ENCODE results near the gene SMIM36. TPM values are rescaled to one million over a fixed set of nuclear protein-coding genes. Genes with fewer than 3 reads are reported as not detected.

Gene SMIM36
- not detected for polyA plus RNA-seq (2012; ENCODE audit: insufficient read depth, insufficient read length, low read depth)

GRCh38 chr17:55510986-55511721, at the start of gene SMIM36:
Gene SMIM36, minus strand, starts transcription at chr17:55511452.
- Histone ChIP-seq H3K27me3 (no peaks in the 10 kb centered on the region), H3K4me1 (no peaks in the 10 kb centered on the region), H3K4me3 (ENCODE audit: low read depth, low read length) (no peak within 1 kb of the TSS), H3K36me3 (no peaks in the 10 kb centered on the region), H3K9me3 (no peaks in the 10 kb centered on the region)
- no peak for DNase-seq
- TF ChIP-seq CTCF (IDR thresholded peaks at IDR 0.05; ENCODE audit: low read depth, low read length) = no peak

GRCh38 chr17:55555772-55556171, 44.5 kb upstream of the SMIM36 start:
- DNase-seq = no peak
- H3K36me3 ChIP-seq = no peaks in the 10 kb centered on the region
- H3K4me1 ChIP-seq = no peaks in the 10 kb centered on the region
- no peak for TF ChIP-seq CTCF (IDR thresholded peaks at IDR 0.05; ENCODE audit: low read depth, low read length)
- H3K27me3 ChIP-seq = no peaks in the 10 kb centered on the region
- no peak overlapping the region for H3K4me3 ChIP-seq (ENCODE audit: low read depth, low read length)
- H3K9me3 ChIP-seq = no peaks in the 10 kb centered on the region

- Histone ChIP-seq H3K4me3 (ENCODE audit: low read depth, low read length) (no peak overlapping the region), H3K4me1 (no peaks in the 10 kb centered on the region), H3K9me3 (no peaks in the 10 kb centered on the region), H3K36me3 (no peaks in the 10 kb centered on the region), H3K27me3 (no peaks in the 10 kb centered on the region)
- DNase-seq = peak; percentile 41
- peak; percentile 76 for TF ChIP-seq CTCF (IDR thresholded peaks at IDR 0.05; ENCODE audit: low read depth, low read length)
These were observed 37.9 kb upstream of the SMIM36 start for GRCh38 chr17:55549140-55549539.

- H3K27me3 ChIP-seq = no peaks in the 10 kb centered on the region
- no peaks in the 10 kb centered on the region for H3K4me1 ChIP-seq
- DNase-seq = no peak
- no peak overlapping the region for H3K4me3 ChIP-seq (ENCODE audit: low read depth, low read length)
- H3K36me3 ChIP-seq = no peaks in the 10 kb centered on the region
- H3K9me3 ChIP-seq = no peaks in the 10 kb centered on the region
- TF ChIP-seq CTCF (IDR thresholded peaks at IDR 0.05; ENCODE audit: low read depth, low read length) = no peak
These were observed 35.9 kb upstream of the SMIM36 start for GRCh38 chr17:55546991-55547664.

GRCh38 chr17:55546481-55546880, 35.2 kb upstream of the SMIM36 start:
- TF ChIP-seq CTCF (IDR thresholded peaks at IDR 0.05; ENCODE audit: low read depth, low read length) = no peak
- H3K27me3 ChIP-seq = no peaks in the 10 kb centered on the region
- no peak for DNase-seq

GRCh38 chr17:55545806-55546205, 34.6 kb upstream of the SMIM36 start:
- no peak for DNase-seq
- no peaks in the 10 kb centered on the region for H3K9me3 ChIP-seq
- no peaks in the 10 kb centered on the region for H3K4me1 ChIP-seq
- no peak overlapping the region for H3K4me3 ChIP-seq (ENCODE audit: low read depth, low read length)
- TF ChIP-seq CTCF (IDR thresholded peaks at IDR 0.05; ENCODE audit: low read depth, low read length) = no peak
- H3K27me3 ChIP-seq = no peaks in the 10 kb centered on the region
- no peaks in the 10 kb centered on the region for H3K36me3 ChIP-seq

More at GRCh38 chr17:55546481-55546880, 35.2 kb upstream of the SMIM36 start:
- Histone ChIP-seq H3K36me3 (no peaks in the 10 kb centered on the region), H3K4me1 (no peaks in the 10 kb centered on the region), H3K9me3 (no peaks in the 10 kb centered on the region), H3K4me3 (ENCODE audit: low read depth, low read length) (no peak overlapping the region)

Data from BE2C (cell line).